HT-29 (cell line): ENCODE results near the gene RPS6KC1. TPM values are rescaled to one million over a fixed set of nuclear protein-coding genes. Genes with fewer than 3 reads are reported as not detected.
"Not testable (repeated sequence)": the region's sequence is repeated elsewhere in the genome, so short reads cannot be mapped to it uniquely, and the experiment has no call there.

Experiments used
- DNase-seq: peaks from one replicate; pipeline ENCODE4 v3.0.0-alpha.2; 2015; ENCODE audit warnings: low spot score
- total RNA-seq: library from RNA; depleted of rRNA; stranded (reverse); fragments of >200 nt; shearing (Covaris generic); gene quantifications from 2 replicates; pipeline ENCODE4 v1.2.3, GENCODE V29; 2014

RPS6KC1 gene
- total RNA-seq, 1 experiment from 2014 or later: 4.7 TPM

DNA sequence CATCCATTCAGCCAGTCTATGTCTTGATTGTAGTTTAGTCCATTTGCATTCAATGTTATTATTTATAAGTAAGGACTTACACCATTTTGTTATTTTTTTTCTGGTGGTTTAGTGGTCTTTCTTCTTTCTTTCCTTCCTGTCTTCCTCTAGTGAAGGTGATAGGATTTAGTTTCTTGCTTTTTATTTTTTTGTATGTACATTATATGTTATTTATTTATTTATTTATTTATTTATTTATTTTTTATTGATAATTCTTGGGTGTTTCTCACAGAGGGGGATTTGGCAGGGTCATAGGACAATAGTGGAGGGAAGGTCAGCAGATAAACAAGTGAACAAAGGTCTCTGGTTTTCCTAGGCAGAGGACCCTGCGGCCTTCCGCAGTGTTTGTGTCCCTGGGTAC lies 99.0 kb downstream of the RPS6KC1 start:
- not testable (repeated sequence) for DNase-seq

DNA sequence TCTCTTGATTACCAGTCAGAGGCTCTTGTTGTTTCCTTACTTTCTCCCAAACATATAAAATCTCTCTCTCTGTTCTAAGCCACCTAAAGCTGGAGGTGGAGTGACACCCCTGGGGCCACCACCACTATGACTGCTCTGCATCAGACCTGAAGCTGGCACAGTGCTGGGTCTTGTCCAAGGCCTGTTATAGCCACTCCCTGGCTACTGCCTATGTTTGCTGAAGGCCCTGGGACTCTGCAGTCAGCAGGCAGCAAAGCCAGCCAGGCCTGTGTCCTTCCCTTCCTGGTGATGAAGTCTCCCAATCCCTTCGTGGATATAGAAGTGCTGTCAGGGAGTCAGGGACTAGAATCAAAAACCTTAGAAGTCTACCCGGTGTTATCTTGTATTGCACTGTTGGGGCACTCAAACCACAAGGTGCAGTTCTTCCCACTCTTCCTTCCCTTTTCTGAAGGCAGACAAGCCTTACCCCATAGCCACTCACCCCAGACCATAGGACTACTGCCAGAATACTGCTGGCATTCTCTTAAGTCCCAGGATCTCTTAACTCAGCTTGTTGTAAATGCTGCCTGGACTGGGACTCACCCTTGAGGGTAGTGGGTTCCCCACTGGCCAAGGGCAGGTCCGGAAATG lies 103.1 kb downstream of the RPS6KC1 start:
- DNase-seq: no peak

DNA sequence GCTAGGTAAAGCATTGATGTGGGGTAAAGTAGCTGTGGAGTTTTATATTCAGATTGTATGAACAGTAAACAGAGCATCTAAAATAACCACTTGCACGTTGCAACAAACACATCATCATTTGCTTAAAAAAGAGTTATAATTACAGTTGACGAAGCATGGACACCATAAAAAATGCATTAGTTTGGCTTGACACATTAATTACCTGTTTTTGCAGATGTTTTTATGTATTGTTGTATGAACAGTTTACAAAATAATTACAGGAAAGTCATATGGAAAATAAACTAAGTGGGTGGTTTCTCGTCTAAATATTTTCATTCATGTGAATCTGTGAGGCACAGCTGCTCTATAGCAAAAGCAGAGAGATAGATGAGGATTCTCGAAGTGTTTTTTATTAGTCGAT lies 108.3 kb downstream of the RPS6KC1 start:
- DNase-seq: no peak

DNA sequence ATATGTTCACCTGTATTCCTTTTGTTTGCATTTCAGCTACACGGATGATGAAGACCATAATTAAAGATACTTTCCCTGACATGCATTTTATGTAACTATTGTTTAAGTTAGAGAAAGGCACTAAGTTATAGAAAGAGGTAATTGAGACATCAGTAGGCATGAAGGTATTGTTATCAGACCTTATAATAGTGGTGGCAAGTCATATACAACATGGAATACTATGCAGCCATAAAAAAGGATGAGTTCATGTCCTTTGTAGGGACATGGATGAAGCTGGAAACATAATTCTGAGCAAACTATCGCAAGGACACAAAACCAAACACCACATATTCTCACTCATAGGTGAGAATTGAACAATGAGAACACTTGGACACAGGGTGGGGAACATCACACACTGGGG lies 109.4 kb downstream of the RPS6KC1 start:
- not testable (repeated sequence) for DNase-seq

DNA sequence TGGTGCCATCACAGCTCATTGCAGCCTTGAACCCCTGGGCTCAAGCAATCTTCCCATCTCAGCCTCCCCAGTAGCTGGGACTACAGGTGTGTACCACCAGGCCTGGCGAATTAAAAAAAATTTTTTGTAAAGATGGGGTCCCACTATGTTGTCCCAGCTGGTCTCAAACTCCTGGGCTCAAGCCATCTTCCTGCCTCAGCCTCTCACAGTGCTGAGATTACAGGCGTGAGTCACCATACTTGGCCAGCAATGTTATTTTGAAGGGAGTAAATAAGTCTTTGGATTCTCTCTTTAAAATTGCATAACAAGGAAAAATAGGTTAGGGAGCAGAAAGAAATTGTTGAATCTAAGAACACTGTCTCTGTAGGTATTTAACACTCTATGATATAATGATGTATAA lies 111.3 kb downstream of the RPS6KC1 start:
- DNase-seq: no peak

DNA sequence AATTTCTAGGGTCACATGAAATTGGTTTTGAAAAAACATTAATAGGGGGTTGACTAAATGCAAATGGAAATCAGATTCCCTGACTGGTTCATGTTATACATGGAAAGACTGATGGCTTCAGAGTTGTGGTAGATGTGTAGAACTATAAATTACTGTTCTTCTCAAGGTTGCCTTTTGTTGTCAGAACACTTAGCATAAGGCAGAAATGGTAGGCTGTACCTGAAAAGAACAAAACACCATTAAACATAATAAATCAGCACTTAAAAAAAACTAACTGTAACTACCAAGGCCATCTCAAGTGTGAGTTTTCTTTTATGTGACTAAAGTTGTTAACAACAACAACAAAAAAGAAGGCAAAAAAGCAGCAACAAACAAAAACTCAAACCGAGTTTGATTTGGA lies 111.8 kb downstream of the RPS6KC1 start:
- no peak for DNase-seq

DNA sequence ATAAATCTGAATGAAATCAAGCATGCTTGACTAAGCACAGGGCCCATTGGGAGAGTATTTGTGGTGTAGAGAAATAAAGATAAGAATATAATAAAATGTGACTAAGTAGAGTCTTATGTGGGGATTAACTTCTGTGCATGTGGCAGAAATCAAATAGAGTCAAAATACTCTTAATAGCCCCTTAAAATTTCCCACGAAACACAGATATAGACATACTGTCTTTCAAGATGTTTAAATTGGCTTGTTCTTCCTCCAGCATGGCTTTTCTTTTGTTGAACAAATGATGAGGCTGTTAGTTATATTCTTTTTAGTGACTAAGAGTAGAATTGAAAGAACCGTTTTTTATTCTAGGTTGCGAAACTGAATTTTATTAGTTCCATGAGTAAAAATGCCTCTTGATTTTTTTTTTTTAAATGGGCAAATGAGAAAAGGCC lies 112.3 kb downstream of the RPS6KC1 start:
- DNase-seq: no peak

DNA sequence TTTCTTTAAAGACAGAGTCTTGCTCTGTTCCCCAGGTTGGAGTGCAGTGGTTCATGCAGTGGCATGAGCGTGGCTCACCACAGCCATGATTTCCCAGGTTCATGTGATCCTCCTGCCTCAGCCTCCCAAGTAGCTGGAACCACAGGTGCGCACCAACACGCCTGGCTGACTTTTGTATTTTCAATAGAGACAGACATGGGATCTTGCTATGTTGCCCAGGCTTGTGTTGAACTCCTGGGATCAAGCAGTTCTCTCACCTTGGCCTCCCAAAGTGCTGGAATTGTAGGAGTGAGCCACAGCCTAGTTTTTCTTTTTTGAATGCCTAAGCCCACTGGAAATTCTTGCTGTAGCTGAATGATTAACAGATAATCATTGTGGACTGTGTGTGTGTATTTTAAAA lies 113.5 kb downstream of the RPS6KC1 start:
- no peak for DNase-seq

DNA sequence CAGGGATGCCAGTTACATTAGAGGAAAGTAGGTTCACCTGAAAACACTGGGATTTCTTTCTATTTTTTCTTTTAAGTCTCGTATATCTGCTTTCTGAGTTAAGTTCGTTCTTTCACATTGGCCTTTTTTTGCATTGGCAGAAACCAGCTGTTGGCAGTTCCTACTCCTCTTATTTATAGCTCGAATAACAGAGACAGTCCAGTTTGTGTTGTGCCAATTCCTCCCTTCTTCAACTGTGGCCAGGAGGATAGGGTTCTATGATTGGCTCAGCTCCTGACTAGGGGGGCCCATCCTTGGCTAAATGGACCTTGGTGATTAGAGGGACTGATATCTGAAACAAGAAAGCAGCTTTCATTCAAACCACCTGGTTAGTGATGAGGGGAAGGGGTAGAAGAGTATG lies 115.8 kb downstream of the RPS6KC1 start:
- DNase-seq: no peak

DNA sequence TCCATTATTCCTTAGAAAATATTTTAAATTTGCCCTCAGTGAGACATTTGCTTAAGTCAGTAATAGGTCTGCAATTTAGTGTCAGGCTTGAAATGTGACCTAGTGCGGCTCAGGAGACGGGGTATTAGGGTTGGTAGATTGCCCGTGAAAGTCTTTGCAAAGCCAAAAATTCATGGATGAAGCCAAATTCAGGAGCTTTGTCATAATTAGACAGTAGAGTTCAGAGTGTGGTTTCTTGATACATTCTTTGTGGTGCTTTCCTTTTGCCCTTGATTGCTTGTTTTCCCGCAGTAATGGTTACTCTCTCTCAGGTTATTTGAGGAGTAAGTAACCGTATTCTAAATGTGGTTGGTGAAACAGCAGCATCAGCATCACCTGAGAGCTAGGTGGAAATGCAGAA lies 120.7 kb downstream of the RPS6KC1 start:
- no peak for DNase-seq

DNA sequence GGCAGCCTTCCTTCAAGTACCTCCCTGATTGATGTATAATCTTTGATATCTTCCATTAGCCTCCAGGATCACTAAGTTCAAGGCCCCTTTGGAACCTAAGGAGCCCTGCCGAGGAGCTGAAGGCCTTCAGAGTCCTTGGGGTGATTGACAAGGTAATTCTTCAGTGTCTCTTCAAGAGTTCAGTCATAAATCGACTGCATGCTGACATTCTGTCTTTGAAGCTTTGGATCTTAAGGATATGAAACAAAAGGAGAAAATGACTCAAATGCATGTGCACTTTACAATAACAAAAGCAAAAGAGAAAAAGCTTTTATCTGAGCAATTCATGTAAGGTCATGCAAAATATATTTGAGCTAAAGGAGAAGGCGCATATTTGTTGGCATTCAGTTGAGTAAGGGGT lies 125.3 kb downstream of the RPS6KC1 start:
- no peak for DNase-seq

DNA sequence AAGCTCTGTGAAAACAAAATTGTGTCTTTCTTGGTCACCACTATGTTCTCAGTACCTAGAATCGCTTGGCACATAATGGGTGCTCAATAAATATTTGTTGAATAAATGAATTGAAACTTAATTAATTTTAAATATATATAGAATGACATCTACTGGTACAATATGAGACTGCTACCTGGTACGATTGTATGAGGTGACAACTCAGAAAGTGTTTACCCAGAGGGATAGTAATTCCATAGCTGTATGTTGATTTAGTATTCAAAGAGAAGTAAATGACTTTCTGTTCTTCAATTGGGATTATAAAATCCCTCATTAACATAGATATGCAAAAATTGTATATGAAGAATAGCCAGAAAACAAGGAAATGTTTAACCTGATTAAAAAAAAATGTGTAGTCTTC lies 128.7 kb downstream of the RPS6KC1 start:
- peak; percentile 6 for DNase-seq

DNA sequence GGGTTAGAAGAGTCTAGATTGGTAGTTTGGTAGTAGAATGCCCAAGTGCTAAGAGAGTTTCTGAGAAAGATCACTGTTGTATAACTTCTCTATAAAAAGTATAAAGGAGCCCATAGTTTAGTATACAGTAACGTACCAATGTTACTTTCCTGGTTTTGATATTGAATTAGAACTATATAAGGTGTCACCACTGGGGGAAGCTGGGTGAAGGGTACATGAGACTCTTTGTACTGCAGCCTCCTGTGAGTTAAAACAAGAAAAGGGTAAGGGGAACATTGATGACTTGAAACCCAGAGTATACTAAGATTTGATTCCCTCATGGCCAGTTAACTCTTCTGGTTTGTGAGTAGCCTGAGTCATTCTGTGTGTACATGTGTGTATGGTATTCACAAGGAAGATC lies 129.8 kb downstream of the RPS6KC1 start:
- DNase-seq: no peak

DNA sequence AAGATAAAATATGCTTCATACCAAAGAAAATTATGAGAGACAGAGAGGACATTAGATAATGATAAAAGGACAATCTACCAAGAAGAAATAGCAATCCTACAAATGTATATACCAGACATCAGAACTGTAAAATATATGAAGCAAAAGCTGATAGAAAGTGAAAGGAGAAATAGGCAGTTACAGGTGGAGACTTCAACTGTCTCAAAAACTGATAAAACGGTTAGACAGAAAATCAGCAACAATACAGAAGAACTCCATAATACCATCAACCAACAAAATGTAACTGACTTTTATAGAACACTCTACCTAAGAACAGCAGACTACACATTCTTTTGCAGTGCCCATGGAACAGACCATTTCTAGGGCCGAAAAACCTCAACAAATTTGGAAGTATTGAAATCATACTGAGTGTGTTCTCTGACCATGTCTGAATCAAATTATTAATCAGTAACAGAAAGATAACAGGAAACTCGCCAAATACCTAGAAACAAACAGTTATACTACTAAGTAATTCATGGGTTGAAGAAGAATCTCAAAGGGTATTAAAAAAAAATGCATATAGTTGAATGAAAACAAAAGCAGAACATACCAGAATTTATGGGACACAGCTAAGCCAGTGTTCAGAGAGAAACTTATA lies 132.1 kb downstream of the RPS6KC1 start:
- no peak for DNase-seq

DNA sequence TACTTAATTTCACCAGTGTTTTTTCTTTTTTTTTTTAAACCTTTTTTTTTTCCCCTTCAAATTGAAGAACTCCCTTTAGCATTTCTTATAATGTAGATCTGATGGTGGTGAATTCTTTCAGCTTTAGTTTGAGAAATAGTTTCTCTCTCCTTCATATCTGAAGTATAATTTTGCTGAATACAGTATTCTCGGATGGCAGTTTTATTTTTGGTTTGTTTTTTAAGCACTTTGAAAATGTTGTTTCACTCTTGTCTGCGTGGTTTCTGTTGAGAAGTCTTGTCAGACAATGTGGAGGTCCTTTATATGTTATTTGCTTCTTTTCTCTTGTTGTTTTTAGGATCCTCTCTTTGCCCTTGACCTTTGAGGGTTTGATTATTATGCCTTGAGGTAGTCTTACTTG lies 135.1 kb downstream of the RPS6KC1 start:
- DNase-seq: no peak

DNA sequence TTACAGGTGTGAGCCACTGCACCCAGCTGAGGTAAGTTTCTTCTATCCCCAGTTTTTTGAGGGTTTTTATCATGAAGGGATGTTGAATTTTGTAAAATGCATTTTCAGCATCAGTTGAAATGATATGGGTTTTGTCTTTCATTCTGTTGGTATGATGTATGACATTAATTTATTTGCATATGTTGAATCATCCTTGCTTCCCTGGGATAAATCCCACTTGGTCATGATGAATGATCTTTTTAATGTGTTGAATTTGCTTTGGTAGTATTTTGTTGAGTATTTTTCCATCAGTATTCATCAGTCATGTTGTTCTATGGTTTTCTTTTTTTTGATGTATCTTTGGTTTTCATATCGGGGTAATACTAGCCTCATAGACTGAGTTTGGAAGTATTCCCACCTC lies 141.0 kb downstream of the RPS6KC1 start:
- DNase-seq: no peak

DNA sequence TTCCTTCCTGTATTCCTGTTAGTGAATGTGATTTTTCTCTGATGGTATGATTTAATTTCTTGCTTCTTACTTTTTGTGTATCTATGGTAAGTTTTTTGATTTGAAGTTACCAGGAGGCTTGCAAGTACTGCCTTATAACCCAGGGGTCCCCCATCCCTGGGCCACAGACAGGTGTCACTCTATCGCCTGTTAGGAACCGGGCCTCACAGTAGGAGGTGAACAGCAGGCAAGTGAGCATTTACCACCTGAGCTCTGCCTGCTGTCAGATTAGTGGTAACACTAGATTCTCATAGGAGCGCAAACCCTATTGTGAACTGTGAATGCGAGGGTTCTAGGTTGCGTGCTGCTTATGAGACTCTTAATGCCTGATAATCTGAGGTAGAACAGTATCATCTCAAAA lies 143.3 kb downstream of the RPS6KC1 start:
- DNase-seq: no peak

DNA sequence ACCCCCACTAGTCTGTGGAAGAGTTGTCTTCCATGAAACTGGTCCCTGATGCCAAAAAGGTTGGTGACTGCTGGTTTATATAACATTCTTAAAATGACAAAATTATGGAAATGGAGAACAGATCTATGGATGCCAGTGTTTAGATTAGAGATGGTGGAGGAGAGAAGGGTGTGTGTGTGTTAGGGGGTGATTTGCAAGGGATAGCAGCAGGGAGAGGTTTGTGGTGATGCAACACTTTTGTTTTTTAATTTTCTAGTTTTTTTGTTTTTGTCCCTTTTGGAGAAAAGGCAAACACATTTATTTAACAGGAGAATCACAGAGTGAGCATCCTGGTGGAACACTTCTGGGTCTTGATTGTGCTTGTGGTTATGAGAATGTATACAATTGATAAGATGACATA lies 143.8 kb downstream of the RPS6KC1 start:
- no peak for DNase-seq

DNA sequence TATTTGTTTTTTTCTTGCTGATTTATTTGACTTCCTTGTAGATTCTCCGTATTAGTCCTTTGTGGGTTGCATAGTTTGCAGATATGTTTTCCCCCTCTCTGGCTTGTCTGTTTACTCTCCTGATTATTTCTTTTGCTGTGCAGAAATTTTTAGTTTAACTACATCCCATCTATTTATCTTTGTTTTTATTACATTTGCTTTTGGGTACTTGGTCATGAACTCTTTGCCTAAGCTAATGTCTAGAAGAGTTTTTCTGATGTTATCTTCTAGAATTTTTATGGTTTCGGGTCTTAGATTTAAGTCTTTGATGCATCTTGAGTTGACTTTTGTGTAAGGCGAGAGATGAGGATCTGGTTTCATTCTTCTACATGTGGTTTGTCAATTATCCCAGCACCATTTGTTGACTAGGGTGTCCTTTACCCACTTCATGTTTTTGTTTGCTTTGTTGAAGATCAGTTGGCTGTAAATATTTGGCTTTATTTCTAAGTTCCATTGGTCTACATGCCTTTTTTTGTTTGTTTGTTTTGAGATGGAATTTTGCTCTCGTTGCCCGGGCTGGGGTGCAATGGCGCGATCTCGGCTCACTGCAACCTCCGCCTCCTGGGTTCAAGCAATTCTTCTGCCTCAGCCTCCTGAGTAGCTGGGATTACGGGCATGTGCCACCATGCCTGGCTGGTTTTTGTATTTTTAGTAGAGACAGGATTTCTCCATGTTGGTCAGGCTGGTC lies 145.4 kb downstream of the RPS6KC1 start:
- not testable (repeated sequence) for DNase-seq

DNA sequence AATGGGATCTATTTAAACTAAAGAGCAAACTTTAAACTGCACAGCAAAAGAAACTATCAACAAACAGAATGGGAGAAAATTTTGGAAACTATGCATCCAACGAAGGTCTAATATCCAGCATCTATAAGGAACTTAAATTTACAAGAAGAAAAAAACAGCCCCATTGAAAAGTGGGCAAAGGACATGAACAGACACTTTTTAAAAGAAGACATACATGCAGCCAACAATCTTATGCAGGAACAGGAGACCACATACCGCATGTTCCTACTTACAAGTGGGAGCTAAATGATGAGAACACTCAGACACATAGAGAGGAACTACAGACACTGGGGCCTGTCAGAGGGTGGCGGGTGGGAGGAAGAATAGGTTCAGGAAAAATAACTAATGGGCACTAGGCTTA lies 149.6 kb downstream of the RPS6KC1 start:
- no peak for DNase-seq

DNA sequence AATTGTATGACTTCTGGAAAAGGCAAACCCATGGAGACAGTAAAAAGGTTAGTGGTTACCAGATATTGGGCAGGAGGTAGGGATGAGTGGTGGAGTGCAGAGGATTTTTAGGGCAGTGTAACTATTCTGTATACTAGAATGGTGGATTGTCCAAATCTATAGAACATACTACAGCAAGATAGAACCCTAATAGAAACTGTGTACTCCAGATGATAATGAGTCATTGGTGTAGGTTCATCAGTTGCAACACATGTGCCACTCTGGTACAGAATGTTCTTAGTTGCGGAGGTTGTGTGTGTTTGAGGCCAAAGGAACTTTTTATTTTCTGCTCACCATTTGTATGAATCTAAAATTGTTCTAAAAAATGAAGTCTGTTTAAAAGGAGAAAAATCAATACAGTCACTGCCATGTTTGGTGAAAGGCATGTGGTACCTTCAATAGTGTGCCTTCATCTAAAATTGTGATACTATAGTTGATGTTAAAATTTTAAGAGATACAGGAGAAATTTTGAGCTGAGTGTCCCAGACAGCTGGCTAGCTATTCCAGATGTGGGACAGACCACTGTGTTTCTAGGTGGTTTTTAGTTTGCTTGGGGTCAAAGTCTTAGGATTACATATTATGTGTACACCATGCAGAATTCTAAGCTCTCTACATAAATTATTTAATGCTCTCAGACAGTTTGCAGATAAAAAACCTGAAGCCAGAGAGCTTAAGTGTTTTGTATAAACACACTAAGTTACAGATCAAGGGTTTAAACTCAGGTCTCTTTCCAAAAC lies 150.5 kb downstream of the RPS6KC1 start:
- no peak for DNase-seq

DNA sequence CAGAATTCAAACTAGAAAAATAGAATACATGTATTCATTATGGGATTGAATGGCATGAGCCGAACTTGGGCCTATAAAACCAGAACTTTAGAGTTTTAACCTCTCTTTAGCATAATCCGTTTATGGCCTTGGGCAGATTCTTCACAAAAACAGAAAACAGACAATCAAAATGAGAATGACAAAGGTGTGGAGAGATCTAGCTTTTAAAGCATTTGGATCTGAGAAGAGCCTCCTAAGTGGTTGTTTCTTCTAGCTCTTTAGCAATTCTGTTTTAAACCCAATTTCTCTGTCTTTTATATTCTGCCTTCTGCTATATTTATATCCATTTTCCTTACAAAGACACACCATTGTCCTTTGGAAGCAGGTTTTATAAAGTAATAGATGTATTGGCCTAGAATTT lies 160.2 kb downstream of the RPS6KC1 start:
- DNase-seq: no peak
